ENCODE measurements around the gene SPIN1. TPM values are rescaled to one million over a fixed set of nuclear protein-coding genes. Genes with fewer than 3 reads are reported as not detected.

SPIN1 gene
- total RNA-seq, 4 donors from 2014 or later = 44.3 to 49.6 (median 49.5) TPM

DNA sequence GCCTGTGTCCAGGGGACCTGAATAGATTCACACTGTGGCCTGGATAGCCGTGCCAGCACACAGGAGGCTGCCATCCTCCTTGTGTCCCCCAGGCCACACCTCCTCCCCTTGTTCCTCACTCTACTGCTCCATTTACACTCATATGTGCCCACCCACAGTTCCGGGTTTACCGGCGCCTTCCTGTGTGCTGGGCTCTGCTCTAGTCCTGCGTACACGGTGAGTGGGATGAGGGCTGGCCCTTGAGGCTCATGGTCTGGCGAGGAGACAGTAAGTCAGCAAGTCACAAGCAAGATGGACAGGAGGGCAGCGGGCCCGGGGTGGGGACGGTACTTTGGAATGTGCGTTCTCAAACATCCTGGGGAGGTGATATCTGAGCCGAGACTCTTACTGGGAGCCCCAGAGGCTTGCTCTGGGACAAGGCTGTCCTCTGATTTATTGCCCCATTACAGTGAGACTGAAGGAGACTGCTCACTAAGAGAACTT, 114.3 kb downstream of the SPIN1 start:
- 79 to 80% methylated on average over 12 of the region's 12 CpGs for WGBS, 2 donors
- intact Hi-C loops (cut with DNase I; ENCODE audit: low total_unique reads) = no loop called here
- H3K4me3 ChIP-seq (ENCODE audit: low read depth, poor library complexity, severe bottlenecking) = no peak overlapping the region
- TF ChIP-seq, protein P1, sequence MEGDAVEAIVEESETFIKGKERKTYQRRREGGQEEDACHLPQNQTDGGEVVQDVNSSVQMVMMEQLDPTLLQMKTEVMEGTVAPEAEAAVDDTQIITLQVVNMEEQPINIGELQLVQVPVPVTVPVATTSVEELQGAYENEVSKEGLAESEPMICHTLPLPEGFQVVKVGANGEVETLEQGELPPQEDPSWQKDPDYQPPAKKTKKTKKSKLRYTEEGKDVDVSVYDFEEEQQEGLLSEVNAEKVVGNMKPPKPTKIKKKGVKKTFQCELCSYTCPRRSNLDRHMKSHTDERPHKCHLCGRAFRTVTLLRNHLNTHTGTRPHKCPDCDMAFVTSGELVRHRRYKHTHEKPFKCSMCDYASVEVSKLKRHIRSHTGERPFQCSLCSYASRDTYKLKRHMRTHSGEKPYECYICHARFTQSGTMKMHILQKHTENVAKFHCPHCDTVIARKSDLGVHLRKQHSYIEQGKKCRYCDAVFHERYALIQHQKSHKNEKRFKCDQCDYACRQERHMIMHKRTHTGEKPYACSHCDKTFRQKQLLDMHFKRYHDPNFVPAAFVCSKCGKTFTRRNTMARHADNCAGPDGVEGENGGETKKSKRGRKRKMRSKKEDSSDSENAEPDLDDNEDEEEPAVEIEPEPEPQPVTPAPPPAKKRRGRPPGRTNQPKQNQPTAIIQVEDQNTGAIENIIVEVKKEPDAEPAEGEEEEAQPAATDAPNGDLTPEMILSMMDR (IDR thresholded peaks at IDR 0.05) = no peak
- TF ChIP-seq POLR2A (IDR thresholded peaks at IDR 0.05) = no peak
- DNase-seq (ENCODE audit: low spot score in 2 of 2) = no peak

DNA sequence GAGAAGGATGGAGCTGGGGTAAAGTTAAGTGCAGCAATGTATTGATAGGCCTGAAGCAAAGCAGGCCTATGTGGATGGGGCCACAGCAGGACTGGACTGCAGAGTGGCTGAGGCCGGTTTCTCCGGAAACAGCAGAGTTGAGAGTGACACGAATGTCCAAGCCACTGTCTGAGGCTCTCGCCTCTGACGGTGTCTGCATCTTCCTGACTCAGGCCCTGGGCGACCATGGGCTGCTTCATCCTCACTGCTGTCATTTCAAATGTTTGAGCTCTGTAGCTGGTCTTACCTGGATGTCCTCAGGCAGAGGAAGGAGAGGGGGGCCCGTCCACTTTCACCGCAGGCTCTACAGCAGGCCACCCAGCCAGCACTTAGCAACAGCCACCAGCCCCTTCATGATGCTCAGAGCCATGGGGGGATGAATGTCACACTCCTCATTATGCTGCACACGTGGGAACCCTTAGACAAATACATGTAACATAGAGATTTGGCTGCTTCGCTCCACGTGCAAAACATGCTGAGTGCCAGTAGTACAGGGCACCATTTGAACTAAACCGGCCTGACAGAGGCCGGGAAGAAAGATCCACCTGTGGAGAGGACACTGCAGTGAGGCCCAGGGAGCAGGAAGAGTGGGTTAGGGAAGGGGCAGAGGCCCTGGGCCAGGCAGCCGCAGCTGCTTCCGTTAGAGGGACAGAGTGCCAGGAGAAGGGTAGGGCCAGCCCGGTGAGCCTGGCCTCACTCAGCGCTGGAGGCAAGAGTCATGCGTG, 115.0 kb downstream of the SPIN1 start:
- WGBS, 2 donors = 80 to 91% methylated on average over 15 to 18 of the region's 18 CpGs
- TF ChIP-seq POLR2A (IDR thresholded peaks at IDR 0.05) = no peak
- TF ChIP-seq, protein P1 (IDR thresholded peaks at IDR 0.05) = no peak
- intact Hi-C loops (cut with DNase I; ENCODE audit: low total_unique reads) = no loop called here
- DNase-seq (ENCODE audit: low spot score in 2 of 2) = no peak
- H3K4me3 ChIP-seq (ENCODE audit: low read depth, poor library complexity, severe bottlenecking) = no peak overlapping the region

DNA sequence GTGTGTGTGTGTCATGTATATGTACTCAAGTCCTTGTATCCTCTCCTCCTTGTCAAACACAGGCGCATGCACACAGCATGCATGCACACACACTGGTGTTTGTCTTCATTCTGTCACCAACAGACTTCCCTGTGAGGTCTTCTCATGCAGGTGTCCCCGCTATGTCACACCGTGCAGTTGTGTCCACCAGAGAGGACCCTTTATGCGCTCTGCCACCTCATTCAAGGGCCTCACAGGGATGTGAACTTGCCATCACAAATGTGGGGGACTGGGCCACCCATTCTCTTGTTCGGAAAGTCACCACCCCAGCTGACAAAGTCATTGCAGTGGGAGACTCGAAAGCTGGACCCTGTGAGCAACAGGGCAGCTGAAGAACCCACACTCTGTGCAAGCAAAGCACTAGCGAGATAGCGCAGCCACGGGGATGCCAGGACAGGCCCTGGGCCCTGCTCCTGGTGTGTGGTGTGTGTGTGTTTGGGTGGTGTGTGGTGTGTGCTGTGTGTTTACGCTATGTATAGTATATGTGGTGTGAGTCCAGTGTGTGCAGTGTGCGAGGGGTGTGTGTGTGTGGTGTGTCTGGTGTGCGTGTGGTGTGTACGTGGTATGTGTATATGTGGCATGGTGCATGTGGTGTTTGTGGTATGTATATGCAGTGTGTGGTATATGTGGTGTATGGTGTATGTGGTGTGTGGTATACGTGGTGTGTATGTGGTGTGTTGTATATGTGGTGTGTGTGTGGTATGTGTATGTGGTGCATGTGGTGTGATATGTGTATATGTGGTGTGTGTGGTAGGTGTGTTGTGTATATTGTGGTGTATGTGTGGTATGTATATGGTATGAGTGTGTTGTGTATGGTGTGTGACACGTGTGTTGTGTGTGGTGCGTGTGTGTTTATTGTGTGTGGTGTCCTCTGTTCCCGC, 115.9 kb downstream of the SPIN1 start:
- intact Hi-C loops (cut with DNase I; ENCODE audit: low total_unique reads) = no loop called here
- 94 to 96% methylated on average over 17 of the region's 17 CpGs for WGBS, 2 donors

DNA sequence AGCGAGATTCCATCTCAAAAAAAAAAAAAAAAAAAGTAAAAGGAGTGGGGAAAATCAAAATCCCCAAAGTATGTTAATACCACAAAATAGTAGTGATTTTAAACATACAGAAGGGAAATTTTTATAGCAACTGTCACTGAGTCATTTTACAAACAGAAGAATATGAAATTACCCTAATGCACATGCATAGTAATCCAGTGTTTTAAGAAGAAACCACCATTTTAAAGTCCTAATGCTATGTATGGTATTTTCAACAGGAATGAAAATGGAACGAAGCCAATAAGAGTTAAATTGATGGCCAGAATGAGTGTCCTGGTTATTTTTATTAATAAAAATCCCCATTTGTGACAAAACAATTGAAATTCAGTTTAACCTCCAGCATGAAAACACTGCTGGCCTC, 120.1 kb downstream of the SPIN1 start:
- DNase-seq (ENCODE audit: low spot score in 2 of 2) = no peak
- no peak for TF ChIP-seq POLR2A (IDR thresholded peaks at IDR 0.05)
- TF ChIP-seq, protein P1 (IDR thresholded peaks at IDR 0.05) = no peak
- intact Hi-C loops (cut with DNase I; ENCODE audit: low total_unique reads) = no loop called here
- 85 to 93% methylated on average over 2 of the region's 2 CpGs for WGBS, 2 donors
- no peak overlapping the region for H3K4me3 ChIP-seq (ENCODE audit: low read depth, poor library complexity, severe bottlenecking)

More for the DNA sequence above, 115.9 kb downstream of the SPIN1 start:
- H3K4me3 ChIP-seq (ENCODE audit: low read depth, poor library complexity, severe bottlenecking) = no peak overlapping the region
- TF ChIP-seq, protein P1 (IDR thresholded peaks at IDR 0.05) = peak in 1 of 3 donors; percentile 34
- no peak for TF ChIP-seq POLR2A (IDR thresholded peaks at IDR 0.05)
- DNase-seq (ENCODE audit: low spot score in 2 of 2) = no peak

DNA sequence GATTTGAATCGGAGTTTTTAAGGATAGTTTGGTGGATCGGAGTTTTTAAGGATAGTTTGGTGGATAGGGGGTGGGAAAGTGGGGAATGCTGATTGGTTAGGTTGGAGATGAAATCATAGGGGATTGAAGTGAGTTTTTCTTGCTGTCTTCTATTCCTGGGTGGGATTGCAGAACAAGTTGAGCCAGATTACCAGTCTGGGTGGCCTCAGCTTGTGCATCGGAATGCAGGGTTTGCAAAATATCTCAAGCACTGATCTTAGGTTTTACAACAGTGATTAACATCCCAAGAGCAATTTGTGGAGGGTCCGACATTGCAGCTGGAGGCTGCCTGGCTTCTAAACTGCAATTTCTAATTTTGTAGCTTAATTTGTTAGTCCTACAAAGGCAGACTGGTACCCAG, 123.7 kb downstream of the SPIN1 start:
- no peak overlapping the region for H3K4me3 ChIP-seq (ENCODE audit: low read depth, poor library complexity, severe bottlenecking)
- intact Hi-C loops (cut with DNase I; ENCODE audit: low total_unique reads) = no loop called here
- DNase-seq (ENCODE audit: low spot score in 2 of 2) = no peak
- TF ChIP-seq, protein P1 (IDR thresholded peaks at IDR 0.05) = no peak
- no peak for TF ChIP-seq POLR2A (IDR thresholded peaks at IDR 0.05)
- 62 to 66% methylated on average over 4 of the region's 4 CpGs for WGBS, 2 donors
